Gastroesophageal sphincter (tissue), 3 donors: ENCODE results near the gene SPATS2L.

Experiments
- CTCF ChIP-seq, 4 experiments: fragments of 200-600 bp in 2 of 4; fragments of 450-650 bp in 2 of 4; sonication (generic) in 1 of 4; IDR thresholded peaks; one replicate each; pipeline ENCODE4 v1.5.1; 2017 to 2019; ENCODE audit warnings: antibody characterized with exemption in 4 of 4, mild to moderate bottlenecking in 2 of 4, moderate library complexity in 2 of 4
- EP300 ChIP-seq: sonication (generic); formaldehyde crosslinking; IDR thresholded peaks from one replicate; pipeline ENCODE4 v1.6.1; 2017; ENCODE audit warnings: antibody characterized with exemption, mild to moderate bottlenecking
- POLR2AphosphoS5 ChIP-seq: sonication (generic); formaldehyde crosslinking; IDR thresholded peaks from one replicate; pipeline ENCODE4 v1.6.1; 2017; ENCODE audit warnings: antibody characterized with exemption

GRCh38 chr2:200456567-200456966 is 150.1 kb downstream of the SPATS2L start:
- TF ChIP-seq CTCF (IDR thresholded peaks at IDR 0.05) (no peak), EP300 (no peak), POLR2AphosphoS5 (no peak)
